Fibroblast of lung (primary cell): Measurements from ENCODE around the gene DHRS12. TPM values are rescaled to one million over a fixed set of nuclear protein-coding genes. Genes with fewer than 3 reads are reported as not detected.

Source experiments
- DNase-seq, 2 donors: peaks; one replicate each; pipeline versions ENCODE4 v3.0.0 to v3.0.0-alpha.2; 2010; ENCODE audit warnings: low read depth in 2 of 2
- H2AFZ ChIP-seq: 2 replicates; pipeline ENCODE4 v1.5.1; 2012; ENCODE audit warnings: low read length, control low read depth, inconsistent platforms
- H3K27ac ChIP-seq: 2 replicates; pipeline ENCODE4 v1.5.1; 2011; ENCODE audit warnings: low read length, control low read depth; ENCODE audit not compliant: insufficient read depth
- H3K27me3 ChIP-seq: 2 replicates; pipeline ENCODE4 v1.5.1; 2011; ENCODE audit warnings: mild to moderate bottlenecking, low read length; ENCODE audit not compliant: control insufficient read depth, insufficient read depth
- H3K36me3 ChIP-seq: 2 replicates; pipeline ENCODE4 v1.5.1; 2011; ENCODE audit warnings: low read length; ENCODE audit not compliant: control insufficient read depth, insufficient read depth
- H3K4me1 ChIP-seq: 2 replicates; pipeline ENCODE4 v1.5.1; 2011; ENCODE audit warnings: low read length; ENCODE audit not compliant: control insufficient read depth, insufficient read depth; ENCODE audit errors: extremely low read depth
- H3K4me2 ChIP-seq: 2 replicates; pipeline ENCODE4 v1.5.1; 2011; ENCODE audit warnings: low read length, control low read depth; ENCODE audit not compliant: insufficient read depth; ENCODE audit errors: extremely low read depth
- H3K4me3 ChIP-seq, 4 experiments: fragments of 200-600 bp in 1 of 4; sonication (generic) in 1 of 4; replicated peaks in 1 of 4; 2 replicates each; pipeline ENCODE4 v1.5.1; 2011 to 2016; ENCODE audit warnings: low read length in 4 of 4, low read depth in 3 of 4, mild to moderate bottlenecking in 3 of 4, control low read depth in 2 of 4, inconsistent platforms in 1 of 4, mixed read lengths in 1 of 4; ENCODE audit not compliant: insufficient read depth in 1 of 4; ENCODE audit errors: control extremely low read depth in 1 of 4
- H3K79me2 ChIP-seq: 2 replicates; pipeline ENCODE4 v1.5.1; 2012; ENCODE audit warnings: mild to moderate bottlenecking, low read length, inconsistent platforms; ENCODE audit not compliant: control insufficient read depth, insufficient read depth
- H3K9ac ChIP-seq: 2 replicates; pipeline ENCODE4 v1.5.1; 2011; ENCODE audit warnings: mild to moderate bottlenecking, low read length, control low read depth; ENCODE audit not compliant: insufficient read depth
- H3K9me3 ChIP-seq: 2 replicates; pipeline ENCODE4 v1.5.1; 2012; ENCODE audit warnings: low read depth, low read length; ENCODE audit not compliant: control insufficient read depth, insufficient read depth
- H4K20me1 ChIP-seq: 2 replicates; pipeline ENCODE4 v1.5.1; 2011; ENCODE audit warnings: low read length; ENCODE audit not compliant: control insufficient read depth, insufficient read depth; ENCODE audit errors: extremely low read depth
- CTCF ChIP-seq, 2 donors: IDR thresholded peaks in 1 of 2; conservative IDR thresholded peaks in 1 of 2; 1 replicate in 1 of 2; 2 replicates in 1 of 2; pipeline ENCODE4 v1.5.1; 2011 to 2012; ENCODE audit warnings: low read length in 2 of 2, control low read depth in 1 of 2, inconsistent platforms in 1 of 2, low read depth in 1 of 2, mild to moderate bottlenecking in 1 of 2
- EZH2 ChIP-seq: IDR thresholded peaks from 2 replicates; pipeline ENCODE4 v1.5.1; 2012; ENCODE audit warnings: low read length, control low read depth, mild to moderate bottlenecking; ENCODE audit errors: missing control alignments
- polyA plus RNA-seq, 2 donors: library from polyadenylated mRNA; depleted of rRNA in 1 of 2; stranded (reverse) in 1 of 2; unstranded in 1 of 2; fragments of >200 nt; gene quantifications; 2 replicates each; pipeline ENCODE4 v1.2.1, GENCODE V29; 2011 to 2012; ENCODE audit warnings: missing spikeins in 1 of 2
- total RNA-seq: library from RNA; depleted of rRNA; stranded (reverse); fragments of >200 nt; gene quantifications from 2 replicates; pipeline ENCODE4 v1.2.1, GENCODE V29; 2014

The DHRS12 gene
- total and polyA plus RNA-seq, 2 donors (not counting 1 experiment from before 2014, with no cell fraction given): 5.7 to 6.1 TPM

GRCh38 chr13:51799261-51799660 lies 4.7 kb downstream of the DHRS12 start:
- no peak overlapping the region for H3K4me3 ChIP-seq
- no peak overlapping the region for H3K27ac ChIP-seq
- H3K27me3 ChIP-seq: no peaks in the 10 kb centered on the region
- H3K36me3 ChIP-seq: no peaks in the 10 kb centered on the region
- H3K4me1 ChIP-seq: peaks cover 17% of the 10 kb centered on the region
- no peak for TF ChIP-seq CTCF (conservative IDR thresholded peaks at IDR 0.05 in 1 of 2, IDR thresholded peaks at IDR 0.05 in 1 of 2; ENCODE audit: low read depth in 1 of 2, low read length in 2 of 2)
- TF ChIP-seq EZH2: no peak
- H4K20me1 ChIP-seq: no peaks in the 10 kb centered on the region
- no peaks in the 10 kb centered on the region for H3K9me3 ChIP-seq
- H3K79me2 ChIP-seq: no peaks in the 10 kb centered on the region
- H2AFZ ChIP-seq: no peak overlapping the region
- no peak overlapping the region for H3K4me2 ChIP-seq
- no peak for DNase-seq
- H3K9ac ChIP-seq: no peak overlapping the region

GRCh38 chr13:51797664-51798488 lies 6.1 kb downstream of the DHRS12 start:
- H3K4me2 ChIP-seq: no peak overlapping the region
- no peaks in the 10 kb centered on the region for H3K36me3 ChIP-seq
- H4K20me1 ChIP-seq: no peaks in the 10 kb centered on the region
- H3K9ac ChIP-seq: no peak overlapping the region
- peaks cover 15% of the 10 kb centered on the region for H3K4me1 ChIP-seq
- TF ChIP-seq CTCF (conservative IDR thresholded peaks at IDR 0.05 in 1 of 2, IDR thresholded peaks at IDR 0.05 in 1 of 2; ENCODE audit: low read depth in 1 of 2, low read length in 2 of 2): peak; percentile 6 to 44
- TF ChIP-seq EZH2: no peak
- H3K27me3 ChIP-seq: no peaks in the 10 kb centered on the region
- H2AFZ ChIP-seq: no peak overlapping the region
- no peak overlapping the region for H3K27ac ChIP-seq
- H3K4me3 ChIP-seq: no peak overlapping the region
- H3K9me3 ChIP-seq: no peaks in the 10 kb centered on the region
- no peaks in the 10 kb centered on the region for H3K79me2 ChIP-seq
- DNase-seq: peak; percentile 55 to 58

GRCh38 chr13:51796546-51796945 lies 7.4 kb downstream of the DHRS12 start:
- H3K27me3 ChIP-seq: no peaks in the 10 kb centered on the region
- H3K4me3 ChIP-seq: no peak overlapping the region
- no peak for DNase-seq

More at GRCh38 chr13:51796546-51796945, 7.4 kb downstream of the DHRS12 start:
- Histone ChIP-seq H3K4me2 (no peak overlapping the region), H3K4me1 (peaks cover 4% of the 10 kb centered on the region), H3K79me2 (no peaks in the 10 kb centered on the region), H2AFZ (no peak overlapping the region), H3K36me3 (no peaks in the 10 kb centered on the region), H3K9ac (no peak overlapping the region), H4K20me1 (no peaks in the 10 kb centered on the region), H3K9me3 (no peaks in the 10 kb centered on the region), H3K27ac (no peak overlapping the region)
- TF ChIP-seq CTCF (conservative IDR thresholded peaks at IDR 0.05 in 1 of 2, IDR thresholded peaks at IDR 0.05 in 1 of 2; ENCODE audit: low read depth in 1 of 2, low read length in 2 of 2) (no peak), EZH2 (no peak)
